Measurements from ENCODE around the gene PITX3.
"Not testable (repeated sequence)": the region's sequence is repeated elsewhere in the genome, so short reads cannot be mapped to it uniquely, and the experiment has no call there.

PITX3 gene

GRCh38 chr10:102225646-102226541 lies 15.4 kb downstream of the PITX3 start, which contains the start of gene ELOVL3:
Gene ELOVL3, plus strand, starts transcription at chr10:102226299. Its CDS starts 250 bp downstream, at chr10:102226549.
- DNase-seq, result peak; percentile 93

GRCh38 chr10:102222797-102223196 lies 18.5 kb downstream of the PITX3 start:
- no peak for DNase-seq

GRCh38 chr10:102220612-102221011 lies 20.7 kb downstream of the PITX3 start:
- DNase-seq, result no peak

- DNase-seq, result no peak
Measured at GRCh38 chr10:102219370-102219769, 21.9 kb downstream of the PITX3 start.

GRCh38 chr10:102213599-102213998 lies 27.7 kb downstream of the PITX3 start:
- not testable (repeated sequence) for DNase-seq

- DNase-seq, result no peak
Measured at GRCh38 chr10:102211615-102212299, 29.6 kb downstream of the PITX3 start.

GRCh38 chr10:102208311-102209035 lies 32.8 kb downstream of the PITX3 start:
- no peak for DNase-seq

GRCh38 chr10:102202386-102202785 lies 38.9 kb downstream of the PITX3 start:
- DNase-seq, result no peak

GRCh38 chr10:102200751-102201640 lies 40.3 kb downstream of the PITX3 start:
- DNase-seq, result no peak

- DNase-seq, result no peak
Measured at GRCh38 chr10:102198027-102198426, 43.3 kb downstream of the PITX3 start.

GRCh38 chr10:102196893-102197292 lies 44.4 kb downstream of the PITX3 start:
- no peak for DNase-seq

GRCh38 chr10:102195296-102195870 lies 45.9 kb downstream of the PITX3 start:
- DNase-seq, result no peak

GRCh38 chr10:102191956-102192355 lies 49.4 kb downstream of the PITX3 start:
- no peak for DNase-seq

GRCh38 chr10:102188941-102189898 lies 52.1 kb downstream of the PITX3 start:
- DNase-seq, result not testable (repeated sequence)

- no peak for DNase-seq
Measured at GRCh38 chr10:102188298-102188940, 52.9 kb downstream of the PITX3 start.

- no peak for DNase-seq
Measured at GRCh38 chr10:102185811-102186527, 55.3 kb downstream of the PITX3 start.

GRCh38 chr10:102185272-102185671 lies 56.0 kb downstream of the PITX3 start:
- no peak for DNase-seq

GRCh38 chr10:102184606-102185005 lies 56.7 kb downstream of the PITX3 start:
- DNase-seq, result no peak
